Measurements from ENCODE around the gene TFDP2.

DNA sequence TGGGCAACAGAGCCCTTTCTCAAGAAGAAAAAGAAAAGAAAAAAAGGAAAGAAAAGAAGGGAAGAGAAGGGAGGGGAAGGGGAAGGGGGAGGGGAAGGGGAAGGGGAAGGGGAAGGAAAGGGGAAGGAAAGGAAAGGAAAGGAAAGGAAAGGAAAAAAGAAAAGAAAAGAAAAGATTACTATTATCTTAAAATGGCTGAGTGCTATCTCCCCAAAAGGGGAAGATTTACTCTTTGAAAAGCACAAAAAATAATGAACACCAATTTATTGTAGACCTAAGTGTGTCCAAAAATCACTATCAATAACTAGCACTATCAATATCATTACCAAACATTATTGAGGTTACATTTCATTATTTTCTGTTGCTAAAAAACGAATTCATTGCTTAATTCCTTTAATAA is 183.9 kb downstream of the TFDP2 start:
- TF ChIP-seq, protein P1, sequence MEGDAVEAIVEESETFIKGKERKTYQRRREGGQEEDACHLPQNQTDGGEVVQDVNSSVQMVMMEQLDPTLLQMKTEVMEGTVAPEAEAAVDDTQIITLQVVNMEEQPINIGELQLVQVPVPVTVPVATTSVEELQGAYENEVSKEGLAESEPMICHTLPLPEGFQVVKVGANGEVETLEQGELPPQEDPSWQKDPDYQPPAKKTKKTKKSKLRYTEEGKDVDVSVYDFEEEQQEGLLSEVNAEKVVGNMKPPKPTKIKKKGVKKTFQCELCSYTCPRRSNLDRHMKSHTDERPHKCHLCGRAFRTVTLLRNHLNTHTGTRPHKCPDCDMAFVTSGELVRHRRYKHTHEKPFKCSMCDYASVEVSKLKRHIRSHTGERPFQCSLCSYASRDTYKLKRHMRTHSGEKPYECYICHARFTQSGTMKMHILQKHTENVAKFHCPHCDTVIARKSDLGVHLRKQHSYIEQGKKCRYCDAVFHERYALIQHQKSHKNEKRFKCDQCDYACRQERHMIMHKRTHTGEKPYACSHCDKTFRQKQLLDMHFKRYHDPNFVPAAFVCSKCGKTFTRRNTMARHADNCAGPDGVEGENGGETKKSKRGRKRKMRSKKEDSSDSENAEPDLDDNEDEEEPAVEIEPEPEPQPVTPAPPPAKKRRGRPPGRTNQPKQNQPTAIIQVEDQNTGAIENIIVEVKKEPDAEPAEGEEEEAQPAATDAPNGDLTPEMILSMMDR (IDR thresholded peaks at IDR 0.05): no peak
- no peak for TF ChIP-seq POLR2A (IDR thresholded peaks at IDR 0.05)

Data from suprapubic skin (tissue), 3 donors.